Small intestine (tissue), 7 donors: ENCODE data around the gene LHFPL2. TPM values are rescaled to one million over a fixed set of nuclear protein-coding genes. Genes with fewer than 3 reads are reported as not detected.

Source experiments
- DNase-seq, 2 donors: peaks; one replicate each; pipeline versions ENCODE4 v3.0.0 to v3.0.0-alpha.2; 2013
- FAIRE-seq: peaks from 2 replicates; lab custom pipeline; 2012; peaks lifted over from hg19 to GRCh38; lab: Jason Lieb, UNC
- H3K27ac ChIP-seq, 3 donors: one replicate each; pipeline ENCODE4 v1.5.1; 2013; ENCODE audit warnings: low read length in 2 of 3, mild to moderate bottlenecking in 2 of 3, control low read depth in 1 of 3, inconsistent platforms in 1 of 3, low read depth in 1 of 3, moderate library complexity in 1 of 3
- H3K27me3 ChIP-seq, 3 donors: one replicate each; pipeline ENCODE4 v1.6.1; 2013; ENCODE audit warnings: low read length in 3 of 3, inconsistent platforms in 1 of 3; ENCODE audit not compliant: control insufficient read depth in 3 of 3, insufficient read depth in 3 of 3
- H3K36me3 ChIP-seq, 3 donors: one replicate each; pipeline ENCODE4 v1.6.1; 2013; ENCODE audit warnings: low read length in 3 of 3, inconsistent platforms in 1 of 3, low read depth in 1 of 3, mild to moderate bottlenecking in 1 of 3, moderate library complexity in 1 of 3; ENCODE audit not compliant: control insufficient read depth in 3 of 3, insufficient read depth in 2 of 3
- H3K4me1 ChIP-seq, 3 donors: one replicate each; pipeline ENCODE4 v1.6.1; 2013; ENCODE audit warnings: low read length in 2 of 3, inconsistent platforms in 1 of 3, low read depth in 1 of 3, mild to moderate bottlenecking in 1 of 3, moderate library complexity in 1 of 3; ENCODE audit not compliant: control insufficient read depth in 3 of 3, insufficient read depth in 2 of 3
- H3K4me3 ChIP-seq, 3 donors: one replicate each; pipeline ENCODE4 v1.5.1; 2013; ENCODE audit warnings: low read length in 3 of 3, control low read depth in 1 of 3, inconsistent platforms in 1 of 3, low read depth in 1 of 3, mild to moderate bottlenecking in 1 of 3, moderate library complexity in 1 of 3
- H3K9me3 ChIP-seq, 2 donors: one replicate each; pipeline ENCODE4 v1.6.1; 2013; ENCODE audit warnings: low read depth in 1 of 2, low read length in 1 of 2; ENCODE audit not compliant: control insufficient read depth in 2 of 2, insufficient read depth in 1 of 2
- WGBS, 3 donors: extraction: QIAGEN DNeasy Blood & Tissue Kit; methylation state at CpG; one replicate each; pipeline ENCODE4 v1.1.7; 2013; 5-methylcytosine and 5-hydroxymethylcytosine counted together
- polyA plus RNA-seq, 4 donors: library from polyadenylated mRNA; stranded (reverse) in 3 of 4; unstranded in 1 of 4; fragments of 200-250 nt in 3 of 4; fragments of 120-200 nt in 1 of 4; gene quantifications; one replicate each; pipeline versions ENCODE4 v1.2.1 to v1.2.3, GENCODE V29; 2013
- donor health status: healthy with polysubstance abuse.
- donor health status: control.
- donor health status: control.
- donor health status: Bipolar disorder and iron deficiency.
- donor health status: healthy.

Gene LHFPL2
- polyA plus RNA-seq, 4 donors: 8.9 to 38.3 (median 13.0) TPM

DNA sequence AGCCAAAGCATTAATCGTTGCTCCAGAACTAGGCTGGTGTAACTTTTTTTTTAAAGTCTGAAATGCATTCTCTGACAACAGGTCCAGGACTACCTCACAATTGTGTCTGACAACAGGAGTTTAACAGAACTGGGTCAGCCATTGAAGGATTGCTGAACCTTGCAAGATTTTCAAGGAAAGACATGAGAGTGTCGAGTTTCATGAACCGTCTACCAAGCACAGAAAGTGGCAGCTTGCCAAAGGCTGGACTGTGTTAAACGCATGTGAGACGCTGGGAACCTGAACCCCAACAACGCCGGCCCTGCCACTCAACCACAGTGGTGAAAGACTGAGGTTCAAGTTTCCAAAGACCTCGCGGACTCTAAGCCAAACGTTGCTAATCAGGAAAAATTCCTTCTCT is 79.1 kb downstream of the LHFPL2 start:
- peaks cover 0 to 3% (median 0%) of the 10 kb centered on the region in 3 donors for H3K36me3 ChIP-seq
- no peaks in the 10 kb centered on the region for H3K27me3 ChIP-seq
- peaks cover 0 to 9% (median 9%) of the 10 kb centered on the region in 3 donors for H3K4me1 ChIP-seq
- DNase-seq (peak; percentile 32 to 59), FAIRE-seq (no peak)
- H3K27ac ChIP-seq: peak overlapping the region in 2 of 3 donors; percentile 9 to 39
- H3K9me3 ChIP-seq: no peaks in the 10 kb centered on the region
- no peak overlapping the region for H3K4me3 ChIP-seq
- 40 to 45% (median 44%) methylated on average over 10 of the region's 10 CpGs for WGBS, 3 donors

DNA sequence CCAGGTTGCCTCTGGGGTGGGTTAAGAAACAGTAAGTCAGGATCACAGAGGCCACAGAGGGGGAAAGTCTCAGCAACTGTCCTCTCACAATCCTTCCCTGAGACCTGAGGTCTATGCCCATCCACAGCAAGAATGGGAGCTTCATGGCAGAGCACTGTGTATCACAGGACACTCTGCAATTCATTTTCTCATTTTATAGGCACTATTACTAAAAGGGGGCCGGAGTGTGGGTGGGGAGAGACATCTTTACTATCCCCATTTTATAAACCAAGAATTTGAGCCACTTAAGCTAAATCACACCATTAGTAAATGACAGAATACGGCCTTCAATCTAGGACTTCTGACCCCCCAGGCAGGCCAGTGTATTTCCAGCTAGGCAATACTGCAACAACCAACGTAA is 79.9 kb downstream of the LHFPL2 start:
- no peak overlapping the region for H3K4me3 ChIP-seq
- 90 to 95% (median 91%) methylated on average over 3 of the region's 3 CpGs for WGBS, 3 donors
- H3K4me1 ChIP-seq: peaks cover 0 to 7% (median 4%) of the 10 kb centered on the region in 3 donors
- FAIRE-seq: no peak
- H3K36me3 ChIP-seq: peaks cover 0 to 3% (median 2%) of the 10 kb centered on the region in 3 donors
- H3K27ac ChIP-seq: no peak overlapping the region
- no peak for DNase-seq
- no peaks in the 10 kb centered on the region for H3K9me3 ChIP-seq
- no peaks in the 10 kb centered on the region for H3K27me3 ChIP-seq

DNA sequence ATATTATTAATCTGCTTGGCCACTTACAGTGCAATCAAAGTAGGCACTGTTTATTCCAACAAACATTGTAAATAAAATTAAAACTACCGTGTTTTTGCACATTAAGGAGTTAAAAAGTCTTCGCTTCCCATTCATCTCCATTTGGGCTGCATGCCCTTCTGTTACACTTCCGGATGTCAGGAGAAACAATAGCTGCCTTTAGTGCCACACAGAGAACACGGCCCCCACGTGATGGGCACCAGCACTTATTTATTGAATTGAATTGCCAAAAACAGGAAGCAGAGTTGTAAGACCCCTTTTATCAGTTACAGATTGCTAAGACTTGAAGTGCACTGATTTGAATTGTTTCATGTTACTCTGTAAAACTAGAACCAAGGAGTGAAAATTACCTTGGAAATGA is 80.4 kb downstream of the LHFPL2 start:
- FAIRE-seq (no peak), DNase-seq (no peak)
- Histone ChIP-seq H3K27ac (no peak overlapping the region), H3K4me3 (no peak overlapping the region), H3K27me3 (no peaks in the 10 kb centered on the region), H3K36me3 (peaks cover 0 to 6% (median 2%) of the 10 kb centered on the region in 3 donors), H3K4me1 (peaks cover 0 to 4% (median 4%) of the 10 kb centered on the region in 3 donors), H3K9me3 (no peaks in the 10 kb centered on the region)
- 66 to 82% (median 70%) methylated on average over 5 of the region's 5 CpGs for WGBS, 3 donors

DNA sequence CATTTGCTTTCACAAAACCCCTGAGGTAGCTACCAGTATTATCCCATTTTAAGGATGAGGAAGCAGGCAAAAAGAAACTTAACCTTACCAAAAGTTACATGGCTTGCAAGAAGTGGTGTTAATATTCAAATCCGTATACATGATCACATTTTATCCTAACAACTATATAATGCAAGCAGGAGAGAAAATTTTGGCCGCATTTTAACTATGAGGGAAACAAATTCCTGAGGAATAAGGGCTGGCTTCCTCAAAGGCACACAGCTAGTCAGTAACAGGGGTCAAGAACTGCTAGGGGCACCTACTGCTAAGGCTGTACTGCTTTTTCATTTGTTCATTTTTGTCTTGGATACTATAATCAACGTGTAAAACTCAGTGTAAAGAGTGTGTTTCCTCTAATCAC is 81.0 kb downstream of the LHFPL2 start:
- Histone ChIP-seq H3K4me3 (no peak overlapping the region), H3K9me3 (no peaks in the 10 kb centered on the region), H3K27me3 (no peaks in the 10 kb centered on the region), H3K27ac (no peak overlapping the region), H3K36me3 (peaks cover 0 to 10% (median 4%) of the 10 kb centered on the region in 3 donors), H3K4me1 (peaks cover 0 to 4% (median 4%) of the 10 kb centered on the region in 3 donors)
- FAIRE-seq: no peak
- WGBS, 3 donors: 73 to 81% (median 75%) methylated on average over 3 of the region's 3 CpGs
- DNase-seq: no peak

DNA sequence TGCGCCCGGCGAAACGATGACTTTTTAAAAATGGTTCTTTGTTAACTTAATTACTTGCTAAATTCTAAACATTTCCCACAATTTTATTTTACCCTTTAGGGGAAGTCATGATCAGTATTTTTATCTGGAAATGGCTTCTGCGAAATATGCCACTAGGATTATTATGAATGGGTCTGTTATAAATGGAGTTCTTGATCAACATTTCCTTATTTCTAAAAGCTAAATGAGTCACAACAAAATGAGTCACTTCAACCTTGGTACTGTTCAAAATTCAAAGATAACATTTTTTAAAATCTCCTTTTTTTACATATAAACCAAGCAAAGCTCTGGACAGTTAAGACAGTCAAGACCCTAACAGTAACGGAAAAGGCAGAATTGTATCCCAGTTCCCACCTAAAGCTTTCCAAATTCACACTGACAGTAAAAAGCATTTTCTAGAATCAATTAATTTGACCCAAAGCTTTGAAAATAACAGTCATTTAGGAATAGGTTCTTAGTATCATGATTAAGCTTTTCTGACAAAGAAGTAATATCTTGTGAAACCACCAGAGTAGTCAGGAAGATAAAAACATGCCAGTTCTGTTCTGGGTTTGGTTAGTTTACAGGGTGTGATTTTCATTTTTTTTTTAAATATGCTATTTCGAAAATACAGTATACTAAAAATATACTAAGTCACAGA is 81.7 kb downstream of the LHFPL2 start:
- Histone ChIP-seq H3K9me3 (no peaks in the 10 kb centered on the region), H3K36me3 (peaks cover 0 to 14% (median 4%) of the 10 kb centered on the region in 3 donors), H3K4me1 (peaks cover 0 to 4% (median 4%) of the 10 kb centered on the region in 3 donors), H3K27me3 (no peaks in the 10 kb centered on the region), H3K27ac (no peak overlapping the region), H3K4me3 (no peak overlapping the region)
- FAIRE-seq (no peak), DNase-seq (peak in 1 of 2 donors; percentile 16)
- WGBS, 3 donors: 79 to 88% (median 88%) methylated on average over 7 of the region's 7 CpGs

DNA sequence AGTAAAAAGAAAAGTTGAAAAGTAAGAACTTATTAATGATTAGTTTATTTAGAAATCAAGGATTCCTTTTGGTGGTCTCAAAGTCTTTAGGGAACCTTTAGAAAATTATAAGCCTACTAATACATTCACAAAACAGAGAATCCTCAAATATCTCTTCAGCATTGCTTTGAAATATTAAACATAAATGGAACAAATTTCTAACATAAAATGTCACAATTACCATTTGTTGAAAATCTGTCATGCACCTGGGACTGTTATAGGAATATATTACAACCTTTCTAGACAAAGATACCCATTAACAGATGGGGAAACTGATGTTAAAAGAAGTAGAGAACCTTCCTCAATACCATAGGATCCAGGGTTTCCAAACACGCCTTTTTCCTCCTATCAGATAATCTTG is 83.2 kb downstream of the LHFPL2 start:
- WGBS, 3 donors: 96% methylated on average over 1 of the region's 1 CpG
- no peak for FAIRE-seq

DNA sequence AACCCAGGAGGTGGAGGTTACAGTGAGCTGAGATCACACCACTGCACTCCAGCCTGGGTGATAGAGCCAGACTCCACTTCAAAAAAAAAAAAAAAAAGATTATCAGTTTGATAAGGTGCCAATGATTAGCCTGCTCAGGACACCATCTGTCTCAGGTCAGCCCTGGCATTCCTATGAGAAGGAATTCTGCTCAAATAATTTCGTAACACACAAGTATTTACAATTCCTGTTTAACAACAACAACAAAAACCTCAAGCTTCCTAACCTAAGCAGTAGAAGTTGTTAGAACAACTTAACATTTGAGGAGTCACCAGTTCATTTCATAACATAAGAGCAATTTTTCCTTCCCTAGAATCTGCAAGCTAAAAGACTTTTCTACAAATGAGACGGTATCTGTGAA is 85.0 kb downstream of the LHFPL2 start:
- Histone ChIP-seq H3K4me1 (no peaks in the 10 kb centered on the region), H3K4me3 (no peak overlapping the region), H3K36me3 (peaks cover 0 to 20% (median 4%) of the 10 kb centered on the region in 3 donors), H3K9me3 (no peaks in the 10 kb centered on the region), H3K27me3 (no peaks in the 10 kb centered on the region), H3K27ac (no peak overlapping the region)
- FAIRE-seq: no peak
- 49 to 73% (median 67%) methylated on average over 2 of the region's 2 CpGs for WGBS, 3 donors
- no peak for DNase-seq

More for the DNA sequence above, 83.2 kb downstream of the LHFPL2 start:
- H3K27me3 ChIP-seq: no peaks in the 10 kb centered on the region
- no peak overlapping the region for H3K4me3 ChIP-seq
- H3K27ac ChIP-seq: no peak overlapping the region
- H3K9me3 ChIP-seq: no peaks in the 10 kb centered on the region
- no peak for DNase-seq
- peaks cover 0 to 4% (median 4%) of the 10 kb centered on the region in 3 donors for H3K4me1 ChIP-seq
- peaks cover 0 to 17% (median 4%) of the 10 kb centered on the region in 3 donors for H3K36me3 ChIP-seq

DNA sequence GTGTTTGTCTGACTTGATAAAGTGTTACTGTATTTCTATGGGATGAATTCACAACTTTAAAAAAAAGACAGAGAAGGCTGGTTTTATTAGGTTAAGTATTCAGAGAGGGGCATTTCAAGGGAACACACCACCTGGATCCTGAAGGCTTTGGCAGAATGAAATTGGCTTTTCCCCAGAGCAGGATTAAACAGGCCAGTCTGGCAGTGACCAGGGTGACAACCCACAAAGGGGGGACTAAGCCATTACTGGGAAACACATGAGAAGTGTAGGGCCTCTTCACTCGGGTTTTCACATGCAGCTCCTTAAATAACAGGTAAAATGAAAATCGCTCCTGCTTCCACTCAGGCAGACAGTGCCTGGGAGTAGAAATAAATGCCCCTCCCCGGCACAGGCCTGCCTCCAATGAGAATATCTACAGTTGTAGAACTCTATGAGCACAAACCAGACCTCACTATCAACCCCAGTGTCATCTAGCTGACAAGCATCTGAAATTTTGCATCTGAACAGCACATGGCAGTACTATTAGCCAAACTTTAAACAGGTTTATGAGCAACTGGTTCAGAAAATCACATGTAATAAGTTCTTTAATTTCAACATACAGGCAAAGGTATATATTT is 85.8 kb downstream of the LHFPL2 start:
- Histone ChIP-seq H3K9me3 (no peaks in the 10 kb centered on the region), H3K36me3 (peaks cover 0 to 20% (median 4%) of the 10 kb centered on the region in 3 donors), H3K4me1 (no peaks in the 10 kb centered on the region), H3K4me3 (no peak overlapping the region), H3K27me3 (no peaks in the 10 kb centered on the region), H3K27ac (no peak overlapping the region)
- WGBS, 3 donors: 80 to 91% (median 88%) methylated on average over 3 of the region's 3 CpGs
- no peak for DNase-seq
- FAIRE-seq: no peak
